Measurements from ENCODE around the gene TSPAN14. TPM values are rescaled to one million over a fixed set of nuclear protein-coding genes. Genes with fewer than 3 reads are reported as not detected.

Gene TSPAN14
- total and polyA plus RNA-seq, 2 of the 13 experiments (the other 11 are each of a cell fraction or from before 2014, with no cell fraction given) = 24.1 to 80.6 TPM

- TF ChIP-seq AGO2 (optimal IDR thresholded peaks at IDR 0.05; ENCODE audit: low read depth, low read length) = no peak
- peak; percentile 68; the same call in 1 of the 2 replicates for TF ChIP-seq ZNF335 (CRISPR knock-in tag; IDR thresholded peaks at IDR 0.05)
- TF ChIP-seq, protein P1, sequence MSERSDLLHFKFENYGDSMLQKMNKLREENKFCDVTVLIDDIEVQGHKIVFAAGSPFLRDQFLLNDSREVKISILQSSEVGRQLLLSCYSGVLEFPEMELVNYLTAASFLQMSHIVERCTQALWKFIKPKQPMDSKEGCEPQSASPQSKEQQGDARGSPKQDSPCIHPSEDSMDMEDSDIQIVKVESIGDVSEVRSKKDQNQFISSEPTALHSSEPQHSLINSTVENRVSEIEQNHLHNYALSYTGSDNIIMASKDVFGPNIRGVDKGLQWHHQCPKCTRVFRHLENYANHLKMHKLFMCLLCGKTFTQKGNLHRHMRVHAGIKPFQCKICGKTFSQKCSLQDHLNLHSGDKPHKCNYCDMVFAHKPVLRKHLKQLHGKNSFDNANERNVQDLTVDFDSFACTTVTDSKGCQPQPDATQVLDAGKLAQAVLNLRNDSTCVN (CRISPR knock-in tag; IDR thresholded peaks at IDR 0.05; ENCODE audit: borderline replicate concordance) = peak; percentile 25; the same call in 1 of the 2 replicates
- TF ChIP-seq, protein P2, sequence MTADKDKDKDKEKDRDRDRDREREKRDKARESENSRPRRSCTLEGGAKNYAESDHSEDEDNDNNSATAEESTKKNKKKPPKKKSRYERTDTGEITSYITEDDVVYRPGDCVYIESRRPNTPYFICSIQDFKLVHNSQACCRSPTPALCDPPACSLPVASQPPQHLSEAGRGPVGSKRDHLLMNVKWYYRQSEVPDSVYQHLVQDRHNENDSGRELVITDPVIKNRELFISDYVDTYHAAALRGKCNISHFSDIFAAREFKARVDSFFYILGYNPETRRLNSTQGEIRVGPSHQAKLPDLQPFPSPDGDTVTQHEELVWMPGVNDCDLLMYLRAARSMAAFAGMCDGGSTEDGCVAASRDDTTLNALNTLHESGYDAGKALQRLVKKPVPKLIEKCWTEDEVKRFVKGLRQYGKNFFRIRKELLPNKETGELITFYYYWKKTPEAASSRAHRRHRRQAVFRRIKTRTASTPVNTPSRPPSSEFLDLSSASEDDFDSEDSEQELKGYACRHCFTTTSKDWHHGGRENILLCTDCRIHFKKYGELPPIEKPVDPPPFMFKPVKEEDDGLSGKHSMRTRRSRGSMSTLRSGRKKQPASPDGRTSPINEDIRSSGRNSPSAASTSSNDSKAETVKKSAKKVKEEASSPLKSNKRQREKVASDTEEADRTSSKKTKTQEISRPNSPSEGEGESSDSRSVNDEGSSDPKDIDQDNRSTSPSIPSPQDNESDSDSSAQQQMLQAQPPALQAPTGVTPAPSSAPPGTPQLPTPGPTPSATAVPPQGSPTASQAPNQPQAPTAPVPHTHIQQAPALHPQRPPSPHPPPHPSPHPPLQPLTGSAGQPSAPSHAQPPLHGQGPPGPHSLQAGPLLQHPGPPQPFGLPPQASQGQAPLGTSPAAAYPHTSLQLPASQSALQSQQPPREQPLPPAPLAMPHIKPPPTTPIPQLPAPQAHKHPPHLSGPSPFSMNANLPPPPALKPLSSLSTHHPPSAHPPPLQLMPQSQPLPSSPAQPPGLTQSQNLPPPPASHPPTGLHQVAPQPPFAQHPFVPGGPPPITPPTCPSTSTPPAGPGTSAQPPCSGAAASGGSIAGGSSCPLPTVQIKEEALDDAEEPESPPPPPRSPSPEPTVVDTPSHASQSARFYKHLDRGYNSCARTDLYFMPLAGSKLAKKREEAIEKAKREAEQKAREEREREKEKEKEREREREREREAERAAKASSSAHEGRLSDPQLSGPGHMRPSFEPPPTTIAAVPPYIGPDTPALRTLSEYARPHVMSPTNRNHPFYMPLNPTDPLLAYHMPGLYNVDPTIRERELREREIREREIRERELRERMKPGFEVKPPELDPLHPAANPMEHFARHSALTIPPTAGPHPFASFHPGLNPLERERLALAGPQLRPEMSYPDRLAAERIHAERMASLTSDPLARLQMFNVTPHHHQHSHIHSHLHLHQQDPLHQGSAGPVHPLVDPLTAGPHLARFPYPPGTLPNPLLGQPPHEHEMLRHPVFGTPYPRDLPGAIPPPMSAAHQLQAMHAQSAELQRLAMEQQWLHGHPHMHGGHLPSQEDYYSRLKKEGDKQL (CRISPR knock-in tag; IDR thresholded peaks at IDR 0.05; ENCODE audit: low read depth) = peak; percentile 22; the same call in 1 of the 2 replicates
- peak; percentile 61; the same call in 1 of the 2 replicates for TF ChIP-seq ESRRA (CRISPR knock-in tag; IDR thresholded peaks at IDR 0.05; ENCODE audit: low read depth)
- 0 out of 2 replicates have a peak, but pooled peaks have one; percentile 19 for TF ChIP-seq ZNF3 (CRISPR knock-in tag; IDR thresholded peaks at IDR 0.05)
- peak; percentile 46 for TF ChIP-seq TAF1 (CRISPR knock-in tag; IDR thresholded peaks at IDR 0.05)
- TF ChIP-seq, protein P3, sequence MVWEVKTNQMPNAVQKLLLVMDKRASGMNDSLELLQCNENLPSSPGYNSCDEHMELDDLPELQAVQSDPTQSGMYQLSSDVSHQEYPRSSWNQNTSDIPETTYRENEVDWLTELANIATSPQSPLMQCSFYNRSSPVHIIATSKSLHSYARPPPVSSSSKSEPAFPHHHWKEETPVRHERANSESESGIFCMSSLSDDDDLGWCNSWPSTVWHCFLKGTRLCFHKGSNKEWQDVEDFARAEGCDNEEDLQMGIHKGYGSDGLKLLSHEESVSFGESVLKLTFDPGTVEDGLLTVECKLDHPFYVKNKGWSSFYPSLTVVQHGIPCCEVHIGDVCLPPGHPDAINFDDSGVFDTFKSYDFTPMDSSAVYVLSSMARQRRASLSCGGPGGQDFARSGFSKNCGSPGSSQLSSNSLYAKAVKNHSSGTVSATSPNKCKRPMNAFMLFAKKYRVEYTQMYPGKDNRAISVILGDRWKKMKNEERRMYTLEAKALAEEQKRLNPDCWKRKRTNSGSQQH (CRISPR knock-in tag; IDR thresholded peaks at IDR 0.05; ENCODE audit: low read depth) = peak; percentile 69; the same call in 1 of the 2 replicates
- TF ChIP-seq ATAD3A (CRISPR knock-in tag; IDR thresholded peaks at IDR 0.05) = no peak
- peak; percentile 31; the same call in 1 of the 2 replicates for TF ChIP-seq CTCF (CRISPR knock-in tag; IDR thresholded peaks at IDR 0.05)
- TF ChIP-seq GTF3A (CRISPR knock-in tag; conservative IDR thresholded peaks at IDR 0.05) = no peak
- peak; percentile 54; the same call in 1 of the 2 replicates for TF ChIP-seq CREM (IDR thresholded peaks at IDR 0.05)
- TF ChIP-seq CREM (CRISPR knock-in tag; IDR thresholded peaks at IDR 0.05) = no peak
- TF ChIP-seq ZNF772 (CRISPR knock-in tag; IDR thresholded peaks at IDR 0.05) = peak; percentile 62; the same call in 1 of the 2 replicates
- peak; percentile 61; the same call in 1 of the 2 replicates for TF ChIP-seq SOX13 (IDR thresholded peaks at IDR 0.05)
- TF ChIP-seq SOX13 (CRISPR knock-in tag; conservative IDR thresholded peaks at IDR 0.05 in 1 of 2, IDR thresholded peaks at IDR 0.05 in 1 of 2) = peak in 1 of 2 experiments; percentile 87; a peak in 2 of 4 replicates
- peak; percentile 25; the same call in 1 of the 2 replicates for TF ChIP-seq GATA4 (IDR thresholded peaks at IDR 0.05; ENCODE audit: borderline replicate concordance, low read depth)
- TF ChIP-seq CEBPG (CRISPR knock-in tag; IDR thresholded peaks at IDR 0.05) = peak; percentile 99
Measured at GRCh38 chr10:80498833-80499741, 45.0 kb downstream of the TSPAN14 start (continued).
